Measurements from ENCODE around the gene ICA1.

The ICA1 gene

GRCh38 chr7:8160779-8161345 is 101.1 kb downstream of the ICA1 start:
- no peak for DNase-seq (ENCODE audit: low read depth)
- no peak for TF ChIP-seq CTCF (conservative IDR thresholded peaks at IDR 0.05; ENCODE audit: low read length)
- no peak overlapping the region for H3K4me3 ChIP-seq (ENCODE audit: low read length)

- TF ChIP-seq CTCF (conservative IDR thresholded peaks at IDR 0.05; ENCODE audit: low read length) = no peak
- no peak for DNase-seq (ENCODE audit: low read depth)
- H3K4me3 ChIP-seq (ENCODE audit: low read length) = no peak overlapping the region
These were observed 101.7 kb downstream of the ICA1 start for GRCh38 chr7:8160250-8160649.

GRCh38 chr7:8159595-8159994 is 102.4 kb downstream of the ICA1 start:
- DNase-seq (ENCODE audit: low read depth) = no peak
- no peak overlapping the region for H3K4me3 ChIP-seq (ENCODE audit: low read length)
- TF ChIP-seq CTCF (conservative IDR thresholded peaks at IDR 0.05; ENCODE audit: low read length) = no peak

- no peak overlapping the region for H3K4me3 ChIP-seq (ENCODE audit: low read length)
- no peak for TF ChIP-seq CTCF (conservative IDR thresholded peaks at IDR 0.05; ENCODE audit: low read length)
- no peak for DNase-seq (ENCODE audit: low read depth)
These were observed 104.7 kb downstream of the ICA1 start for GRCh38 chr7:8157296-8157695.

GRCh38 chr7:8155836-8156235 is 106.1 kb downstream of the ICA1 start:
- no peak for DNase-seq (ENCODE audit: low read depth)
- no peak for TF ChIP-seq CTCF (conservative IDR thresholded peaks at IDR 0.05; ENCODE audit: low read length)
- no peak overlapping the region for H3K4me3 ChIP-seq (ENCODE audit: low read length)

GRCh38 chr7:8154272-8154671 is 107.7 kb downstream of the ICA1 start:
- H3K4me3 ChIP-seq (ENCODE audit: low read length) = no peak overlapping the region

More at GRCh38 chr7:8154272-8154671, 107.7 kb downstream of the ICA1 start:
- TF ChIP-seq CTCF (conservative IDR thresholded peaks at IDR 0.05; ENCODE audit: low read length) = no peak
- DNase-seq (ENCODE audit: low read depth) = no peak
